GM21786 (cell line): ENCODE data around the gene NDST4.

ENCODE experiments used
- ATAC-seq: cut with Tn5 transposase; IDR thresholded peaks from one replicate; pipeline ENCODE4 v1.9.1; 2021; ENCODE audit not compliant: unreplicated experiment

NDST4 gene

DNA sequence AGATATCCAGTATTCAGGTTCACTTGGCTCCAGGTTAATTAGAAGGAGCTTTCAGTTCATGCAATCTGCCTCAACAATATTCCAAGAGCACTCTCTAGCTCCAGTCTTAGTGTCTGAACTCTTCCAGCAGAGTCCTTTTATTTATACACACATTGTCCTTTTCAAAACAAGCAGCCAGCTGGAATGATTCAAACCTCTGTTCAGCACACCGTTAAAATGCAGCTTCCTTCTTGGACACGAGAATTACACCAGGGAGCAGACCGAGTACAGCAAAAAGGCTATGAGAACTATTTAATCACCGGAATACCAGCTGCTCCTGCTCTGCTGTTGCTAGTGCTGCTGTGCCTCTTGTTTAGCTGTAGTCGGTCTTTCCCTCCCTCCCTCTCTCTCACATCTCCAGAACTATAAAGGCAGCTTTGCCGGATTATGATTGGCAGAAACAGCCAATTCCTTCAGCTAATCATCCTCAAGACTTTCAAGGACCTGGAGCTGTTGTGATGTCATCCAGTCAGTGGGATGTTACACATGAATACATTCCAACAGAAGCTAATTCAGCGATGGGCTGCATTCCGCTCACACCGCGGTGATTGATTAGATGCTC, at the start of gene NDST4:
NDST4 (minus strand) TSS at position 115 of the 601 bp plus-strand sequence. CDS start 36,584 bp downstream, outside the sequence.
- ATAC-seq, result no peak

DNA sequence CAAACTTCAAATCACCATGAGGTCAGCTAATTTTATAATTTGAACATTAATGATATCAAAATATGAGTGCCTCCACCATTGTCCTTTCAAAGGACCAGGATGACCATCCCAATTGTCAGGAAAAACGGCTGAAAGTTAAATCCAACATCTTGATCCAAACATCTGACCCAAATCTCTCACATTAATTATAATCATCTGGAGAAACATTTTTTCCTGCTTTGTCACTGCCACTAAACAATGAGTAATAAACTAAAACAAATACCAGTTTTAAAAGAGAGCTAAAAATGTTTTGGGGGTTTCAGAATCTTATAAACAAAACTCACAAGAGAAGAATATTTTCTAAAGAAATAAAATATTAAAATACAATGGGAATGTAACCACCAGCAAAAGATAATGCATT, 45.7 kb upstream of the NDST4 start:
- ATAC-seq, result no peak

DNA sequence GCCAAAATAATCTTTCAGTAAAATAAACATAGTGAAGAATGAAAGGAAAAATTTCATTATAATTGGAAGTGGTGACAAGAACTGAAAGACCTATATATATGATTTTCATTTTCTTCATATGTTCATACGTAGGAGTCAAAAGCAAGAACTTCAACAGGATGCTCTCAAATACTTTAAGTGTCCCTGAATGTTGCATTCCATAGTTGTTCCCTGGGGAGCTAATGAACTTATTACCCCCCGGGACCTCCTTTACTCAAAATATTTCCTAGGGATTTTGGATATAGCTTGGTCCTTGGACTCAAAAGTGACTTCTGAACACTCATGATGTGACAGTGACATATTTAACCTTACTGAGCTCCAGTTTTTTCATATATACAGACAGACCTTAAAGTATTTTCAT, 44.9 kb upstream of the NDST4 start:
- ATAC-seq, result no peak

DNA sequence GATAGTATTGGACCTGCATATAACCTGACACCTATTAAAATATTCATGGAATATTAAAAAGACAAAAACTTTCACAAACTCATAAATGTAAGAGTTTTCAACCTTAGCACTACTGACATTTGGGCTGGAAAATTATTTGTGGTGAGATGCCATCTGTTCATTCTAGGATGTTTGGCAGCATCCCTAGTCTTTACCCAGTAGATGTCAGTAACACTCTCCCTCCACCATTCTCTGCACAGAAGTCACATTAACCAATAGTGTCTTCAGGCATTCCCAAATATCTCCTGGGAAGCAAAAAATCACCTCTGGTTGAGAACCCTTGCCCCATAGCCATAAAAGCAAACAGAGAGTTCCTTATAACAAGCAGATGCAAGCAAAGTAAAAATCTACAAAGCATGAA, 41.4 kb upstream of the NDST4 start:
- ATAC-seq, result no peak

DNA sequence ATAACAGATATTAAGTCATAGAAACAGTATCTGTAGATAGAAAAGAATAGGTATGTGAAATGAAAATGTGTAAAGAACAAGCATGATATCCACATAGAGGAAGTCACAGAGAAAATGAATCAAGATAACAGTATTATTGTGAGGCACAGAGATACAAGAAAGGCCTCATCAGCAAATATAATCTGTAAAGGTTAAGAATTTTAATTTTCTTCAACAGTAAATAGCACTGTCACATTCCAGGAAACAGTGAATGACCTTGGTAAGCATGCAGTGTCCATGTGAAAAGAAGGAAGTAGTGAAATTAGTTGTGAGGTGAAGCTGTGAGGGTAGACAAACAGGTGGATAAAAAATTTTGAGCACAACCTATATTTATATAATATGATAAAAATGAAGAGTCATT, 39.5 kb upstream of the NDST4 start:
- ATAC-seq, result no peak

DNA sequence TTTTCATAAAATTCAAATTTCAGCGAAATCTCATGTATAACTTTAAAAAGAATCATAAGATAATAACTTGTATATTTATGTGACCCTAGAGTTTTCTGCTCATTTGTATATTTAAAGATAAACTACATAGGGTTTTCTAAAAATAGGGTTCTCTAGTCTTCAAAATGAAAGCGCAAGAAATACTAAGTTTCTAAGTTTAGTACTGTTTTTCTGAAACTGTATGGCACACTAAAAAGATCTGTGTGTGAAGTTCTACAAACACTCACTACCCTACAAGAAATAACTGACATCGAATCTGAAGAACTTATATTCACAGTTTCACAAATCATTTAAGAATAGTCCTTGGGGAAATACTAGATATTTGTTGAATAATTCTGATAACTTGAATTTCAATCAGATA, 38.7 kb upstream of the NDST4 start:
- ATAC-seq, result peak; percentile 58

DNA sequence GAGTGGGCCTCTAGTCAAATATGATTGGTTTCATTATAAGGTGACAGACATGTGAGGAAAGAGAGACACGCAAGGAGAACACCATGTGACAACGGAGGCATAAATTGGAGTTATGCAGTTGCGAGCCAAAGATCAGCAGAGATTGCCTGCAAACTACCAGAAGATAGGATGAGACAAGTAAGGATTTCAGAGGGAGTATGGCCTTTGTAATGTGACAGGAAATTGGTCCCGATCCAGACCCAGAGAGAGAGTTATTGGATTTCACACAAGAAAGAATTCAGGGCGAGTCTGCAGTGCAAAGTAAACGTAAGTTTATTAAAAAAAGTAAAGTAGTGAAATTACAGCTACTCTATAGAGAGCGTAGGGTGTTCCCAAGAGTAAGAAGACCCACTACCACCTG, 35.7 kb upstream of the NDST4 start:
- ATAC-seq, result no peak

DNA sequence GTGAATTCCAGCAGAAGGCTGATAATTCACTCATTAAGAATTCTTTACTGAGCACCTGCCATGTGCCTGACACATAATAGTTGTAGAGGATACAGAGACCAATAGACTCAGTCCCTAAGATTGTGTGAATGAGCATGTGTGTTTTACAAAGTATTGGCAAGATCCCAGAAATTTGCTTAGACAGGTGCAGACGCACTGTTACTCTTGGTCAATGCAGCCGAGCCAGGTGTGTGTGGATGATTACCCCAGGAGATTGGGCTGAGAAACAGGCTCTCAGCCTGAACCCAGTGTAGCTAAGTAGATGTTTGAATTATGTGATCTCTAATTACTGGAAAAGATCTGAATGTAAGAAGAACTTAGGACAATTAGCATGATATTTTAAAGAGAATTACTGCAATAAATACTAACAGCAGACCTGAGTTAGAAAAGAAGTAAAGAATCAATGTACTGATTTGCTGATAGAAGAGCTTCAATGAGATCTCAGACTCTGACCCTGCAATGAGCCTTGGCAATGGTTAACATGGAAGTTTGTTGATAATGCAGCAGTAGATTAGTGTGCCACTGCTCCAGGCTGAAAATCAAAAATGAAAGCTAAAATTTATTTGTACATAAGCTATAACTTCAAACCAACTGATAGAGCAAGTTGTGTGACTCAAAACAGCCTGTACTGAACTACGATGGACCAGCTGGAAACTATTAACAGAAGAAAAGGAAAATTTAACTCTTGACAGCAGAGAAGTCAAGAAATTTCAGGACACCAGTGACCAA, 32.2 kb upstream of the NDST4 start:
- no peak for ATAC-seq

DNA sequence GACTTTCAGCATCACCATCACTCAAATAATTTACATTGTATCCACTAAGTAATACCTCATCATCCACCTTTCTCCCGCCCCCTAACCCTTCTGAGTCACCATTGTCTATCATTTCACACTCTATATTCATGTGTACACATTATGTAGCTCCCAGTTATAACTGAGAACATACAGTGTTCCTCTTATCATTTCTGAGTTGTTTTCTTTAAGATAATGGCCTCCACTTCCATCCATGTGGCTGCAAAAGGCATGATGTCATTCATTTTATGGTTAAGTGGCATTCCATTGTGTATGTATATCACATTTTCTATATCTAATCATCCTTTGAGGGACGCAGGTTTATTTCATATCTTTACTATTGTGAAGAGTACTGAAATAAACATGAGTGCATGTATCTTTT, 14.6 kb upstream of the NDST4 start:
- no peak for ATAC-seq

DNA sequence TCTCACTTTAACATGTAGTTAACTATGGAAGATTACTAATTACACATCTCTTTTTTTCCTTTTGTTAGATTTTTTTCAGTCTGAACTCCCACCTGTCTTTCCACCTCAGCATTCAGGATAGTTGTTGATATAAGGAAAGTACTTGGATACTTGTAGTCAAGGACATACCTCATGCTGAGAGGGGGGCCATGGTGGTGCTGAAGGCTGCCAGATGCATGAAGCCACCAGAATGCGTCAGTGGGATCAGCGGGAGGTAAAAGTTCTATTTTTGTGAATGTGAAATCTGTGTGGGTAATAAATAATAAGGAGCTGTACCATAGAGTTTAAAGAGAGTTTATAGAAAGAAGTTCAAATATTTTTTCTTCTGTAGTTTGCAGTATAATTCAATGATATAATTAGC, 13.1 kb upstream of the NDST4 start:
- ATAC-seq, result no peak

DNA sequence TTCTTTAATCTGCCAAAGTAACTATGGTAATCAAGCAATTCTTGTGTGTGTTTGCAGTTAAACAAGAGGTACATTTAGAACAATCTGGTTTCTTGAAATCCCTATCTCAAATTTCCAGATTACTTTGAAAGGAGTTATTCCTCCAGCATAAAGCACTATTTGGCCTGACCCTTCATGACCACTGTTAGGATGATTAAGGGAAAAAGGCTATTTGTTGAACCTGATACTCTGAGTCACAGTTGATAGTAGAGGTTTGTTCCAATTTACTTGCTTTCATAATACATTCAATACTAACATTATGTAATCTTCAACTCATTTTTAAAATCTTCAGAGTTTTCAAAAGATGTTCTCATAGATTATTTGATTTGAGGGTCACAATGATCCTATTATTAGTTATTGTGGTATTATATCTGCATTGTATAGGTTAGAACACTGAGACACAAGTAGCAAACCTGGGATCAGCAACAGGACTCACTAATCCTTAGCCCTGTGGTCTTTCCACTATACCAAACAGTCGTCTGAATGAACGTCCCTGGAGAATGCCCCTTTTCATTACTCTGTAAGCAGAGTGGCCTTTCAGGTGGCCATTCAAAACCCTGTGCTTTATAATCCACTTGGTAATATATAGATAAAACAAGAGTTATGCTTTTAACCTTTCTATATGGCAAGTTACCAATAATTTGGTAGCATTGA, 8.1 kb upstream of the NDST4 start:
- ATAC-seq, result no peak

DNA sequence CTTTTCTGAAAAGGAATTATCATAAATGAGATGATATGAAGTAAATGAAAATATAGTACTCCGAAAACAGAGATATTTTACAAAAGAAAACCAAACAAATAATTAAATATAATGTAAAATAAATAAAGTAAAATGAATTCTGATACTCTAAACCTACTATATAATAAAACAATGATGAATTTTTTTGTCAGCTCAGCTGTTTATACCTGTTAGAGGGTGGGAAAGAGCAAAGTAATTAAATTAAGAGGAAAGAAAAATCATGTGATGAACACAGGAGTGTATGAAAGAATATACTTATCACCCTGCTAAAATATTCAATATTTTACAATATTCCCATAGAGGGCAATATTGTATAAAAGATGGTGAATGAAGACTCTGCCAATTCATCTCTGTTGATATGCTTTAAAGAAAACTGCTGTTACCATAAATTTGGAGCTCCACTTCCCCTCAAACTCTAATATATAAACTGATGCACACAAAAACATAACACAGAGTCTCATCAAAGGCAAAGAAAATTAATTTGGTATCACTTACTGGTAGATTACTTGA, 6.5 kb upstream of the NDST4 start:
- ATAC-seq, result no peak

DNA sequence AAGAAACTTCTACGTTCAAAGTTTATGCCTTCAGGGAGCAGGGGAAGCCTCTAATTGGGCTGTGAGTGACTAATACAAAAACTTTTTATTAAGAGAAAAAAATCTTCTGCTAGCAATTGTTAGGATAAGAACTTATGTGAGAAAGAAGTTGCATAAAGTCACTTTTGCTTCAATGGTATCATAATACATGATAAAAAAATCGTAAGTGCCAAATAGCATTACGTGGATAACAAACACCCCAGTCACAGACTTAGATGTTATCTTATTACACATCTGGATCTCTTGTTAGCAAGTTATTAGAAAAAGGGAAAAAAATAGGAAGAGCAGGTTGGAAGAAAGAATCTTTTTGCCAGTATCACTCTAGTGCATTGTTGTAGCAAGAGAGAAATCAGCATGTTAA, 4.2 kb upstream of the NDST4 start:
- no peak for ATAC-seq

DNA sequence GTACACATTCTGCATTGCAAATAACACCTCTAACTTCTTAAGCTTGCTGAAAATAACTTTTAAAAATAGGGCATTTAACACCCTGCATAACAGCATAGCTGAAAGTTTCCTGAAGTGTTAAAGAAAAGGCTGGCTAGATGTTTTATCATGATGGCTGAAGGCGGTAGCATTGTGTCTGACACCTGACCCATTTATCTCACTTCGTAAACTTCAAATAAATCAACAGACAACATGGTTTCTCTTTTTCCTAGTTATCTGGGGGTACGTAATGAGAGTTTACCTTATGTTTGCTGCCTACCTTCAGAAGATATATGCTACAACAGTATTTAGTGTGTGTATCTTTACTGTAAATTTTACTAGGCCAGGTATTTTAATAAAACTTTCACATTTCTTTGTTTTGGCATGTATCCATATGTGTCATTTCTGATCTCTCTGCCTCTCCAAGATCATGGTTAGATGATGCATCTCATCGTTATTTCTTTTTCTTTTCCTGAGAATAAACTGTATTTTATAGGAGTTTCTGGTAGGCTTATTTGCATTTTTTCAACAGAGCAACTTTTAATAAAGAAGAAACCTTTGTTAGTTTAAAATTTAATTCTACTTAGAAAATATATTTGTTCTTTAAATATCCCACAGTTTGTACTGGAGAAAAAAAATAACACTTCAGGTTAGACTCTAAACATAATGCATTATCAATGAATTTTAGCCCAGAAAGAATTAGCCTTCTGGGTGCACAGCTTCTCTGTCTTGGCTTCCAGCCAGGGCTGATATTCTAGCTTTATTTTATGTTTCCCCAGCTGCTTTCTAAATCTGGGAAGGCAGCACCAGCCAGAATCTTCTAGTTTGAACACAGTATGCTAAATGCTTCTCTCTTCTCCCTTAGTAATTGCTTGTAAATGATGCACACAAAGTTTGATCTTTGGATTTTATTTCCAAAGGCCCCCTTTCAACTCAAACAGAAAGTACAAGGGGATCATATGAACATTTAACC, 2.9 kb downstream of the NDST4 start:
- ATAC-seq, result no peak

DNA sequence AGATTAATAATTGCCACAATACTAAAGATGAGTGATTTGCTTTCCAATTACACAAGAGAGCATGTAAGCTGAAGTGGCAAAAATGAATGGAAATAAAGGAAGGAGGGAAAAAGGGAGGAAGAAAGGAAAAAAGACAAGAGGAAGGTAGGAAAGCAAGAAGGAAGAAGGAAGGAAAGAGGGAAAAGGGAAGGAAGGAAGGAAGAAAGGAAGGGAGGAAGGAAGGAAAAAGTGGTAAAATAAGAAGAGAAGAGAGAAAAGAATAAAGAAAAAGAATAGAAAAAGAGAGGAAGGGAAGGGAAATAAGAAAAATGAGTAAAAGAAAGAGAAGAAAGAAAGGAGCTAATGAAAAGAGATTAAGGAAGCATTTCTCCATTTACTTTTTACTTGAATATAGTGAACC, 4.6 kb downstream of the NDST4 start:
- no peak for ATAC-seq

DNA sequence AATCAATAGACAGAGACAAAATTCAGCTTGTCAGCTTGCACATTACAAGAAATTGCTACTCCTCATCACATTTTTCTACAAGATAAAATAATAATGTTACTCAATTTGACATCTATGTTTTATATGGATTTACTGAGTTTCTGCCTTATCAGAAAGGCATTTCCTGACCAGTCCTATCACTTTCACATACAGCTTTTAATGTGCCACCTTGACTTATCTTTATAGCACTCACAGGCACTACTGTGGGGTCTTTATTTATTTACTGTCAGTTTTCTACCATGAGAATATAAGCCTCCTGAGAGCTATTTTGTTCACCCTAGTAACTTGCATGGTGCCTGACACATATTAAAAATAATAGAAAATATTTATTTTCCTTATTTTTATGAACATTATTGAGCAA, 6.0 kb downstream of the NDST4 start:
- ATAC-seq, result no peak

DNA sequence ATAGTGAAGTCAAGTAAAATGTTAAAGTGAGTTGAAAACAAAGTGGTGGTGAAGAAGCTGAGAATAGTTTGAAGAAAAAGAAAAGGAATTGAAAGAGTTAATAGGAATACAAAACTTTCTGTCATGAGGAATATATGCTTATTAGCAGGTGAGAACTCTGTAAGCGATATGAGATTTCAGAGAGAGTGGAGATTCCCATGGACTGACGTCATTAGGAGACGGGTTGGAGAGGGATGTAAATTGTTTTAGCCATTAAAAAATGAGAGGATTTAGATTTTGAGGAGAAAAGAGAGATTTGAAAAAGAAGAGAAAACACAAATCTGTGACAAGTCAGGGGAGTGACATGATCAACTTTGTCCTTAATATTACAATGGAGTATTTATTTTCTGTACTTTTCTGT, 11.7 kb downstream of the NDST4 start:
- no peak for ATAC-seq

DNA sequence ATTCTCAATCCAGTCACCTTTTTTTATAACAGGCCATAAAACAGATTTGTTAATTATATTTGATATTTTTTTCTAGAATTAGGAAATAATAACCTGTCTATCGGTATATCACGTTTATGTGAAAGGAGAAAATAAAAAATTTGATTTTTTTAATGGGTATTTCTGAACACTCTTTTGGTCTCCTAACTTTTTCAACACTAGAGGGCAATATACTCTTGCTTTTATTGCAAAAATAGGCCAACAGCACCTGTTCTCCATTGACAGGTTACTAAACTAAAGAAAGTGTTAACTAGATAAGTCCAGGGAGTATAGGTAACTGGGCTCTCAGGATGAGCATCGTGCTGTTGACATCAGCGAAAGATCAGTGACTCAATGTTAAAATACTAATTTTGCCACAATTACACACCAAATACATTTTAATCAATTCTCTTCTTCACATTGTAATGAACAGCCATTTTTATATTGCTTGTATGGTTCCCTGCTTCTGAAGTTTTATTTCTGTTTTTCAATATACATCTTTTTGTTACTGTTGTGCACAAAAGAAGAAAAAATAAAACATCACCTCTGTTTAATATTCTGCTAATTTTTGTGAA, 22.8 kb downstream of the NDST4 start:
- no peak for ATAC-seq

DNA sequence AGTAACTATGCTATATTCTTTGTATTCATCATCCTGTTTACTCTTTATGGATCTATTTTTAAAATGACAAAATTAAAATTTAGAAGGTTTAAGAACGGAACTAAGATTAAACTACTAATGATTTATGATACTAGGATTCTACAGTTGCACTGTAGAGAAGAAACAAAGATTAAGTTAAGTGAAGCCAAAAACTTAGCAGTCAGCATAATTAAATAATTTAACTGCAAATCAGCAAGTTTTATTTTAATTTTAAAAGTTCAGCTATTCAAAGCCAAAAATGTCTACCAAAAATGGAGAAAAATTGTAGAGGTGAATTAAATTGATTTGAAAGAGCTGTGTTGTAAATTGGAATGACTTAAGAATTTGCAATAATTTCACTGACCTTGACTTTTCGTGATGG, 30.8 kb downstream of the NDST4 start:
- no peak for ATAC-seq

DNA sequence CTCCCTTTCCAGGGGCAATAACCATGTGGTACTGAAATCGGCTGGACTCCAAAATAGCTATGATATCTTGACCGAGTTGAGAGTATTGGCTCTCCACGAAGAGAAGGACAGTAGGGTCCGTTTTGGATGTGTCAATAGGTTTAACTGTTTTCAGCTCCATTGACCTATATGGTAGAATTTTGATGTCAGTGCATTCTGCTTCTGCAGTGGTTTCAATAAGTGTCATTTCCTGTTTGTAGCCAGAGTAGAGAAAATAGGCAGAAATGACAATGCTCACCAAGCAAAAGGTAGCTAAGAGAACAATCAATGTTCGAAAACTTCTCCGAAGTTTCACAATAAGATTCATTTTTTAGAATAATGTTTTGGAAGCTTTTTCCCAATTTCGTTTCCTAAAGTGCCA, 36.7 kb downstream of the NDST4 start:
- ATAC-seq, result no peak
